Uterus (tissue), 4 donors: ENCODE data around the gene CLK3. TPM values are rescaled to one million over a fixed set of nuclear protein-coding genes. Genes with fewer than 3 reads are reported as not detected.

ENCODE experiments used
- DNase-seq, 2 donors: peaks; one replicate each; pipeline ENCODE4 v3.0.0-alpha.2; 2019 to 2020
- H3K27ac ChIP-seq, 2 donors: fragments of 200-600 bp; sonication (generic); 1 replicate in 1 of 2; 2 replicates in 1 of 2; pipeline ENCODE4 v1.5.1; 2016 to 2018
- H3K27me3 ChIP-seq, 2 donors: fragments of 200-600 bp; sonication (generic); one replicate each; pipeline ENCODE4 v1.5.1; 2018 to 2019; ENCODE audit warnings: control low read depth in 1 of 2
- H3K36me3 ChIP-seq, 2 donors: fragments of 200-600 bp; sonication (generic); one replicate each; pipeline ENCODE4 v1.5.1; 2019; ENCODE audit warnings: control low read depth in 1 of 2
- H3K4me1 ChIP-seq, 2 donors: fragments of 200-600 bp; sonication (generic); one replicate each; pipeline ENCODE4 v1.5.1; 2018 to 2019; ENCODE audit warnings: control low read depth in 1 of 2
- H3K4me3 ChIP-seq, 2 donors: fragments of 200-600 bp; sonication (generic); 1 replicate in 1 of 2; 2 replicates in 1 of 2; pipeline ENCODE4 v1.5.1; 2018 to 2019; ENCODE audit warnings: mild to moderate bottlenecking in 1 of 2
- H3K9me3 ChIP-seq, 2 donors: fragments of 200-600 bp; sonication (generic); one replicate each; pipeline ENCODE4 v1.5.1; 2019; ENCODE audit warnings: control low read depth in 1 of 2
- POLR2A ChIP-seq, 2 donors: fragments of 450-650 bp; IDR thresholded peaks; one replicate each; pipeline ENCODE4 v1.6.1; 2016; ENCODE audit warnings: antibody characterized with exemption in 2 of 2, mild to moderate bottlenecking in 1 of 2, moderate library complexity in 1 of 2
- intact Hi-C: fragments of 100-400 bp; cut with DNase I; formaldehyde crosslinking; loops from one replicate; pipeline ENCODE4 v1.15.1; 2023; ENCODE audit warnings: low total_unique reads
- total RNA-seq, 4 donors: library from RNA; depleted of rRNA in 3 of 4; stranded (reverse); fragments of >200 nt in 3 of 4; gene quantifications; one replicate each; pipeline versions ENCODE4 v1.1.0 to v1.2.4, GENCODE V29; 2014 to 2023
- TF ChIP-seq, protein P1 (sequence below), 4 experiments: fragments of 200-600 bp in 2 of 4; fragments of 450-650 bp in 2 of 4; sonication (generic) in 2 of 4; IDR thresholded peaks; one replicate each; pipeline ENCODE4 v1.5.1; 2016 to 2019; ENCODE audit warnings: antibody characterized with exemption in 4 of 4, mild to moderate bottlenecking in 2 of 4, moderate library complexity in 1 of 4
- donor health status: DM: yes; HTN: yes; CAD: no.

The CLK3 gene
- total RNA-seq, 4 donors from 2014 or later, result 33.0 to 90.4 (median 84.2) TPM

DNA sequence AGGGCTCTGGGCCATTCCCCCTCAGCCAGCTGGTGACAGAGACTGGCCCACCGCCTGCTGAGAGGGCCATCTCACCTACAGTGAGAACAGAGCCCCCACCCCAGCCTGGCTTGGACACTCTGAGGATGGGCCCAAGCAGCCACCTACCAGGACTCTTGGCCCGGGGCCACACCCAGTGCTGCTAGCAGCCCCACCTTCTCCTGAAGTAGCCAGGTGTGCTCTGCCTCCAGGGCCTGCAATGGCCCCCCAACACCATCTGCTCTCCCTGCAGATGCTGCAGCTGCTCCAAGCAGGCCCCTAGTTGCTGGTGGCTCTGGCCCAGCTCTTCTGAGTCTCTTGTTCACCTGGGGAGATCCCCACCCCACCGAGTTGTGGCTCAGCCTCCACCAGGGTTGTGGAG is 6.8 kb upstream of the CLK3 start:
- no peak overlapping the region for H3K27ac ChIP-seq
- H3K4me3 ChIP-seq, result no peak overlapping the region
- intact Hi-C loops, result no loop called here
- no peaks in the 10 kb centered on the region for H3K36me3 ChIP-seq
- DNase-seq, result no peak
- H3K27me3 ChIP-seq, result no peaks in the 10 kb centered on the region
- TF ChIP-seq POLR2A (IDR thresholded peaks at IDR 0.05), result no peak
- H3K4me1 ChIP-seq, result no peaks in the 10 kb centered on the region
- H3K9me3 ChIP-seq, result no peaks in the 10 kb centered on the region

DNA sequence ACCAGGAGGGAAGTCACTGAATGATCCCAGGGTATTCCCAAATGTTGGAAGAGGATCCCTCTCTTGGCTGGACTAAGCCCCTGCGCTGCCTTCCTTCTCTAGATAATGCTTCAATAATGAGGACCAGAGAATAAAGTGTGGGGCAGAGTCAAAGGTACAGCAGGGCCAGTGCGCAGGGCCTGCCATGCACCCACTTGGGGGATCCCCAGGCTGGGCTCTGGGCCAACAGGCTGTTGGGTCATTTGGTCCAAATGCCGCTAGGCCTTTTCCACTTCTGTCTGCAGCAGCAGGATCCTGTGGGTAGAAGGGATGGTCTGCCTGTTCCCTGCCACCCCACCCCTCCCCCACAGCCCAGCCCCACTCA is 5.7 kb upstream of the CLK3 start:
- intact Hi-C loops, result no loop called here

GRCh38 chr15:74610302-74610951 is 5.2 kb upstream of the CLK3 start:
- DNase-seq, result no peak
- no peak for TF ChIP-seq POLR2A (IDR thresholded peaks at IDR 0.05)
- TF ChIP-seq, protein P1, sequence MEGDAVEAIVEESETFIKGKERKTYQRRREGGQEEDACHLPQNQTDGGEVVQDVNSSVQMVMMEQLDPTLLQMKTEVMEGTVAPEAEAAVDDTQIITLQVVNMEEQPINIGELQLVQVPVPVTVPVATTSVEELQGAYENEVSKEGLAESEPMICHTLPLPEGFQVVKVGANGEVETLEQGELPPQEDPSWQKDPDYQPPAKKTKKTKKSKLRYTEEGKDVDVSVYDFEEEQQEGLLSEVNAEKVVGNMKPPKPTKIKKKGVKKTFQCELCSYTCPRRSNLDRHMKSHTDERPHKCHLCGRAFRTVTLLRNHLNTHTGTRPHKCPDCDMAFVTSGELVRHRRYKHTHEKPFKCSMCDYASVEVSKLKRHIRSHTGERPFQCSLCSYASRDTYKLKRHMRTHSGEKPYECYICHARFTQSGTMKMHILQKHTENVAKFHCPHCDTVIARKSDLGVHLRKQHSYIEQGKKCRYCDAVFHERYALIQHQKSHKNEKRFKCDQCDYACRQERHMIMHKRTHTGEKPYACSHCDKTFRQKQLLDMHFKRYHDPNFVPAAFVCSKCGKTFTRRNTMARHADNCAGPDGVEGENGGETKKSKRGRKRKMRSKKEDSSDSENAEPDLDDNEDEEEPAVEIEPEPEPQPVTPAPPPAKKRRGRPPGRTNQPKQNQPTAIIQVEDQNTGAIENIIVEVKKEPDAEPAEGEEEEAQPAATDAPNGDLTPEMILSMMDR (IDR thresholded peaks at IDR 0.05), result no peak
- Histone ChIP-seq H3K36me3 (no peaks in the 10 kb centered on the region), H3K27me3 (no peaks in the 10 kb centered on the region), H3K9me3 (no peaks in the 10 kb centered on the region), H3K4me3 (no peak overlapping the region), H3K4me1 (no peaks in the 10 kb centered on the region), H3K27ac (no peak overlapping the region)
- intact Hi-C loops, result no loop called here

More for the DNA sequence above, 5.7 kb upstream of the CLK3 start:
- Histone ChIP-seq H3K4me3 (no peak overlapping the region), H3K36me3 (no peaks in the 10 kb centered on the region), H3K4me1 (no peaks in the 10 kb centered on the region), H3K27me3 (no peaks in the 10 kb centered on the region), H3K9me3 (no peaks in the 10 kb centered on the region), H3K27ac (no peak overlapping the region)
- TF ChIP-seq, protein P1 (IDR thresholded peaks at IDR 0.05), result no peak
- no peak for TF ChIP-seq POLR2A (IDR thresholded peaks at IDR 0.05)
- no peak for DNase-seq

- Histone ChIP-seq H3K4me3 (no peak overlapping the region), H3K9me3 (no peaks in the 10 kb centered on the region), H3K4me1 (no peaks in the 10 kb centered on the region), H3K27me3 (no peaks in the 10 kb centered on the region), H3K36me3 (no peaks in the 10 kb centered on the region), H3K27ac (no peak overlapping the region)
- TF ChIP-seq, protein P1 (IDR thresholded peaks at IDR 0.05), result no peak
- TF ChIP-seq POLR2A (IDR thresholded peaks at IDR 0.05), result no peak
- no peak for DNase-seq
- intact Hi-C loops, result no loop called here
Measured at GRCh38 chr15:74611341-74611740, 4.3 kb upstream of the CLK3 start.

DNA sequence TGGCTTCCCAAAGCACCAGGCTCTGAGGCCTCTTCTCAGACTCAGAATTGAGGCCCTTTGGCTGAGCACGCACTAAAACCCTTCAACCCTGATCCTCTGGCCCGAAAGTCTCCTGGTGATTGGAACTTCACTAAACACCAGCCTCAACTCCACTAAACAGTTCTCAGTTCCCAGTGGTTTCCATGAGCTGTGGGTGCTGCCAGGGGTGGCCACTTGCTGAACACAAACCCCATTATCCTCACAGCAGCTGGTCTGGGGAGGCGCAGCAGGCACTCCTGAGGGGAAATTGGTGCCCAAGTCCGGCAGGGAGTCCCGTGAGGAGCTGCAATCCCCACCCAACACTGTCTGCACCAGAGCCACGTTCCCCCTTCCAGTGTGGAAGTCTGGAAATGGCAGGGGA is 3.8 kb upstream of the CLK3 start:
- intact Hi-C loops, result no loop called here
- Histone ChIP-seq H3K27me3 (no peaks in the 10 kb centered on the region), H3K27ac (no peak overlapping the region), H3K4me3 (no peak overlapping the region), H3K9me3 (no peaks in the 10 kb centered on the region), H3K4me1 (no peaks in the 10 kb centered on the region), H3K36me3 (no peaks in the 10 kb centered on the region)
- DNase-seq, result no peak
- TF ChIP-seq, protein P1 (IDR thresholded peaks at IDR 0.05), result no peak
- no peak for TF ChIP-seq POLR2A (IDR thresholded peaks at IDR 0.05)

- Histone ChIP-seq H3K4me1 (peaks cover 0 to 1% of the 10 kb centered on the region in 2 donors), H3K27ac (no peak overlapping the region), H3K9me3 (no peaks in the 10 kb centered on the region), H3K4me3 (no peak overlapping the region), H3K27me3 (no peaks in the 10 kb centered on the region), H3K36me3 (no peaks in the 10 kb centered on the region)
- intact Hi-C loops, result no loop called here
- DNase-seq, result no peak
- no peak for TF ChIP-seq POLR2A (IDR thresholded peaks at IDR 0.05)
- TF ChIP-seq, protein P1 (IDR thresholded peaks at IDR 0.05), result no peak
Measured at GRCh38 chr15:74612677-74613076, 3.0 kb upstream of the CLK3 start.
